Measurements from ENCODE around the gene SETBP1.

GRCh38 chr18:44813586-44813985 is 132.9 kb downstream of the SETBP1 start:
- TF ChIP-seq CTCF (IDR thresholded peaks at IDR 0.05) (no peak), POLR2A (IDR thresholded peaks at IDR 0.05) (no peak)
